ENCODE data around the gene AAMDC. TPM values are rescaled to one million over a fixed set of nuclear protein-coding genes. Genes with fewer than 3 reads are reported as not detected.

The AAMDC gene
- polyA plus RNA-seq, 1 donor from 2014 or later, result 9.7 TPM

DNA sequence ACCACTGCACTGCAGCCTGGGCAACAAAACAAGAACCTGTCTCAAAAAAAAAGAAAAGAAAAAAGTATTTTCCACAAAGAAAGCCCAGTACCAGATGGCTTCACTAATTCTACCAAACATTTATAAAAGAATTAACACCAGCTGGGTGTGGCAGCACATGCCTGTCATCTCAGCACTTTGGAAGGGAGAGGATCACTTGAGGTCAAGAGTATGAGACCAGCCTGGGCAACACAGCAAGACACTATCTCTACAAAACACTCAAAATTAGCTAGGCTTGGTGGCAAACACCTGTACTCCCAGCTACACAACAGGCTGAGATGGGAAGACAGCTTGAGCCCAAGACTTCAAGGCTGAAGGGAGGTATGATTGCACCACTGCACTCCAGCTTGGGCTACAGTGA, 20.5 kb upstream of the AAMDC start:
- TF ChIP-seq TAF1 (IDR thresholded peaks at IDR 0.05; ENCODE audit: low read depth) (no peak), EZH2 (IDR thresholded peaks at IDR 0.05; ENCODE audit: borderline replicate concordance, insufficient read depth, low read length, poor library complexity, severe bottlenecking) (no peak), RAD21 (conservative IDR thresholded peaks at IDR 0.05) (no peak), POLR2AphosphoS5 (IDR thresholded peaks at IDR 0.05) (no peak), SMC3 (conservative IDR thresholded peaks at IDR 0.05; ENCODE audit: poor library complexity) (no peak)
- TF ChIP-seq, protein P1, sequence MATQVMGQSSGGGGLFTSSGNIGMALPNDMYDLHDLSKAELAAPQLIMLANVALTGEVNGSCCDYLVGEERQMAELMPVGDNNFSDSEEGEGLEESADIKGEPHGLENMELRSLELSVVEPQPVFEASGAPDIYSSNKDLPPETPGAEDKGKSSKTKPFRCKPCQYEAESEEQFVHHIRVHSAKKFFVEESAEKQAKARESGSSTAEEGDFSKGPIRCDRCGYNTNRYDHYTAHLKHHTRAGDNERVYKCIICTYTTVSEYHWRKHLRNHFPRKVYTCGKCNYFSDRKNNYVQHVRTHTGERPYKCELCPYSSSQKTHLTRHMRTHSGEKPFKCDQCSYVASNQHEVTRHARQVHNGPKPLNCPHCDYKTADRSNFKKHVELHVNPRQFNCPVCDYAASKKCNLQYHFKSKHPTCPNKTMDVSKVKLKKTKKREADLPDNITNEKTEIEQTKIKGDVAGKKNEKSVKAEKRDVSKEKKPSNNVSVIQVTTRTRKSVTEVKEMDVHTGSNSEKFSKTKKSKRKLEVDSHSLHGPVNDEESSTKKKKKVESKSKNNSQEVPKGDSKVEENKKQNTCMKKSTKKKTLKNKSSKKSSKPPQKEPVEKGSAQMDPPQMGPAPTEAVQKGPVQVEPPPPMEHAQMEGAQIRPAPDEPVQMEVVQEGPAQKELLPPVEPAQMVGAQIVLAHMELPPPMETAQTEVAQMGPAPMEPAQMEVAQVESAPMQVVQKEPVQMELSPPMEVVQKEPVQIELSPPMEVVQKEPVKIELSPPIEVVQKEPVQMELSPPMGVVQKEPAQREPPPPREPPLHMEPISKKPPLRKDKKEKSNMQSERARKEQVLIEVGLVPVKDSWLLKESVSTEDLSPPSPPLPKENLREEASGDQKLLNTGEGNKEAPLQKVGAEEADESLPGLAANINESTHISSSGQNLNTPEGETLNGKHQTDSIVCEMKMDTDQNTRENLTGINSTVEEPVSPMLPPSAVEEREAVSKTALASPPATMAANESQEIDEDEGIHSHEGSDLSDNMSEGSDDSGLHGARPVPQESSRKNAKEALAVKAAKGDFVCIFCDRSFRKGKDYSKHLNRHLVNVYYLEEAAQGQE (IDR thresholded peaks at IDR 0.05; ENCODE audit: borderline replicate concordance), result no peak
- Histone ChIP-seq H3K27ac (ENCODE audit: low read length) (no peak overlapping the region), H2AFZ (ENCODE audit: low read depth, low read length) (no peak overlapping the region), H3K36me3 (ENCODE audit: insufficient read depth, low read length) (no peaks in the 10 kb centered on the region), H3F3A (ENCODE audit: insufficient read depth, low read length, poor library complexity, severe bottlenecking) (no peaks in the 10 kb centered on the region), H3K9me3 (ENCODE audit: low read length) (no peaks in the 10 kb centered on the region), H3K4me3 (ENCODE audit: low read length) (no peak overlapping the region), H3K9ac (ENCODE audit: low read length) (no peak overlapping the region), H3K9me2 (ENCODE audit: insufficient read depth, low read length) (no peaks in the 10 kb centered on the region), H3K27me3 (ENCODE audit: insufficient read depth, low read depth, low read length) (no peaks in the 10 kb centered on the region), H4K20me1 (ENCODE audit: insufficient read depth) (no peaks in the 10 kb centered on the region), H3K79me2 (replicated peaks; ENCODE audit: insufficient read depth, low read length) (peaks cover 74% of the 10 kb centered on the region), H3K4me2 (ENCODE audit: low read length) (no peak overlapping the region)

DNA sequence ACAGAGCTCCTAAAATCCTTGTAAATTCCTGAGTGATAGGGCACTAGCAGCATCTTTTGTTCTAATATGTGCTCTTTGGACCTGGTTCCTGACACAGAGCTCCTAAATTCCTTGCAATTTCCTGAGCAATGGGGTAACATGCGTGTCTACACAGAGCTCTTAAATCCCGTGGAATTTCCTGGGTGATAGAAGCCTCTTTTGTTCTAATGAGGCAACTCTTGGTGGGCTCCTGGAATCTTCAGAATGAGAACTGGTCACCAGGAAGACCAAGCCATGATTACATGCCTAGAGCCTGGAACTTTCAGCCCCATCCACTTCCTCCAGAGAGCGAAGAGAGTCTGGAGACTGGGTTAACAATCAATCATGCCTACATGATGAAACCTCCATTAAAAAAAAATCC, 19.5 kb upstream of the AAMDC start:
- H3K4me2 ChIP-seq (ENCODE audit: low read length), result no peak overlapping the region
- no peaks in the 10 kb centered on the region for H4K20me1 ChIP-seq (ENCODE audit: insufficient read depth)
- no peaks in the 10 kb centered on the region for H3K9me3 ChIP-seq (ENCODE audit: low read length)
- H2AFZ ChIP-seq (ENCODE audit: low read depth, low read length), result no peak overlapping the region
- no peak overlapping the region for H3K4me3 ChIP-seq (ENCODE audit: low read length)
- TF ChIP-seq, protein P1 (IDR thresholded peaks at IDR 0.05; ENCODE audit: borderline replicate concordance), result no peak
- no peak for TF ChIP-seq RAD21 (conservative IDR thresholded peaks at IDR 0.05)
- TF ChIP-seq EP300 (conservative IDR thresholded peaks at IDR 0.05; ENCODE audit: poor library complexity, severe bottlenecking), result no peak
- no peak for TF ChIP-seq TAF1 (IDR thresholded peaks at IDR 0.05; ENCODE audit: low read depth)
- TF ChIP-seq POLR2AphosphoS5 (IDR thresholded peaks at IDR 0.05), result no peak
- TF ChIP-seq SMC3 (conservative IDR thresholded peaks at IDR 0.05; ENCODE audit: poor library complexity), result no peak
- TF ChIP-seq, protein P2, sequence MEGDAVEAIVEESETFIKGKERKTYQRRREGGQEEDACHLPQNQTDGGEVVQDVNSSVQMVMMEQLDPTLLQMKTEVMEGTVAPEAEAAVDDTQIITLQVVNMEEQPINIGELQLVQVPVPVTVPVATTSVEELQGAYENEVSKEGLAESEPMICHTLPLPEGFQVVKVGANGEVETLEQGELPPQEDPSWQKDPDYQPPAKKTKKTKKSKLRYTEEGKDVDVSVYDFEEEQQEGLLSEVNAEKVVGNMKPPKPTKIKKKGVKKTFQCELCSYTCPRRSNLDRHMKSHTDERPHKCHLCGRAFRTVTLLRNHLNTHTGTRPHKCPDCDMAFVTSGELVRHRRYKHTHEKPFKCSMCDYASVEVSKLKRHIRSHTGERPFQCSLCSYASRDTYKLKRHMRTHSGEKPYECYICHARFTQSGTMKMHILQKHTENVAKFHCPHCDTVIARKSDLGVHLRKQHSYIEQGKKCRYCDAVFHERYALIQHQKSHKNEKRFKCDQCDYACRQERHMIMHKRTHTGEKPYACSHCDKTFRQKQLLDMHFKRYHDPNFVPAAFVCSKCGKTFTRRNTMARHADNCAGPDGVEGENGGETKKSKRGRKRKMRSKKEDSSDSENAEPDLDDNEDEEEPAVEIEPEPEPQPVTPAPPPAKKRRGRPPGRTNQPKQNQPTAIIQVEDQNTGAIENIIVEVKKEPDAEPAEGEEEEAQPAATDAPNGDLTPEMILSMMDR (IDR thresholded peaks at IDR 0.05; ENCODE audit: poor library complexity, severe bottlenecking), result no peak
- no peak for TF ChIP-seq MXI1 (conservative IDR thresholded peaks at IDR 0.05; ENCODE audit: poor library complexity, severe bottlenecking)
- no peaks in the 10 kb centered on the region for H3K36me3 ChIP-seq (ENCODE audit: insufficient read depth, low read length)
- no peaks in the 10 kb centered on the region for H3K27me3 ChIP-seq (ENCODE audit: insufficient read depth, low read depth, low read length)
- peaks cover 75% of the 10 kb centered on the region for H3K79me2 ChIP-seq (replicated peaks; ENCODE audit: insufficient read depth, low read length)
- H3K9me2 ChIP-seq (ENCODE audit: insufficient read depth, low read length), result no peaks in the 10 kb centered on the region
- H3K9ac ChIP-seq (ENCODE audit: low read length), result no peak overlapping the region
- no peak overlapping the region for H3K27ac ChIP-seq (ENCODE audit: low read length)
- no peaks in the 10 kb centered on the region for H3F3A ChIP-seq (ENCODE audit: insufficient read depth, low read length, poor library complexity, severe bottlenecking)

All from neural cell (in vitro differentiated cells).